NCI-H2196 (cell line): Measurements from ENCODE around the gene ASIC2.

ENCODE experiments used
- DNase-seq: peaks from one replicate; lab custom pipeline; 2025; ENCODE audit not compliant: unreplicated experiment; lab: John Stamatoyannopoulos, UW

Gene ASIC2

DNA sequence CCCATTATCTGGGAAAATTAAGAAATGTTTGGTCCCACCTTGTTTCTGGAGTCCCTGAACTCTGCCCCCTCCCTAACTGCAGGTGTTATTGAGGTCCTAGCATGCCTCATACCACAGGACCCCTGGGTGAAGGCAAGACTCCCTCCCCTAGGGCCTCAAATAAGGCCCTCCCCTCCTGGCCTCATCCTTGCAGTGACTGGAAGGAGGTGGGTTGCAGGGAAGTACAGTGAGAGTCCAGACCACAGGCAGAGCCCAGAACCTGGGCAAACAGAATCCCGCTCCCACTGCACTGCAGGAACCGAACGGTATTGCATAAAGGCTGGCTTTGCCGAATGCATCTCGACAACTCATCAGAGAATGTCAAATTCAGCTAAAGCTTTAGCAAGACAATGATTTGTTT is 126.6 kb downstream of the ASIC2 start:
- no peak for DNase-seq

DNA sequence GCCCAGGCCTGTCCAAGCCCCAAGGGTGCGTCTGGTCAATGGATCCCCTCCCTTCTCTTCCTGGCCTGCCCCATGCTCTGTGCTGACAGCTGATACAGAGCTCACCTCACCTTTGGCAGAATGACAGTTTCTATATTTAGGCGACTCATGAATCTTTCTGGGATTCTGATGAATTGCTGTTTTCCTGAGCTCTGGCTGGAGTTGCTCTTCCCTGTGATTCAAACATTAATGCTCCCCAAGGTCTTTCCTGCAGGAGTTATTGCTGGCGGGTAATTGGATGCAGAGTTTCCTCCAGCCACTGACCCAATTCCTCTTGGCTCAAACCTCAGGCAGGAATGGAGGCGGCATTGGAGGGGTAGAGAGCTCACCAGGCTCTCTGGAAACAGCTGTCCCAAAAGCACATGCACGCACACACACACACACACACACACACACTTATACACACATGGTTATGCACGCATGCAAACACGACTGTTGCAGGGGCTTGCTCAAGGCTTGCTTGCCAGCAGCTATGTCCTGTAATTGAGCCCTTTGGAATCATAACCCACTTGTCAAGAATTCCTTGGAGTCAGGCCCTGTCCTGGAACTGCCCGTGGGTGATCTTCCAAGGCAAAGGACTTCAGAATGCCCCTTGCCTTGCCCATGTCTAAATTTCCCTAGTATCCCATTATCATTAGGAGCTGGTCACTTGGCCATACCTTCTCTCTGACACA is 128.8 kb downstream of the ASIC2 start:
- DNase-seq, result no peak

DNA sequence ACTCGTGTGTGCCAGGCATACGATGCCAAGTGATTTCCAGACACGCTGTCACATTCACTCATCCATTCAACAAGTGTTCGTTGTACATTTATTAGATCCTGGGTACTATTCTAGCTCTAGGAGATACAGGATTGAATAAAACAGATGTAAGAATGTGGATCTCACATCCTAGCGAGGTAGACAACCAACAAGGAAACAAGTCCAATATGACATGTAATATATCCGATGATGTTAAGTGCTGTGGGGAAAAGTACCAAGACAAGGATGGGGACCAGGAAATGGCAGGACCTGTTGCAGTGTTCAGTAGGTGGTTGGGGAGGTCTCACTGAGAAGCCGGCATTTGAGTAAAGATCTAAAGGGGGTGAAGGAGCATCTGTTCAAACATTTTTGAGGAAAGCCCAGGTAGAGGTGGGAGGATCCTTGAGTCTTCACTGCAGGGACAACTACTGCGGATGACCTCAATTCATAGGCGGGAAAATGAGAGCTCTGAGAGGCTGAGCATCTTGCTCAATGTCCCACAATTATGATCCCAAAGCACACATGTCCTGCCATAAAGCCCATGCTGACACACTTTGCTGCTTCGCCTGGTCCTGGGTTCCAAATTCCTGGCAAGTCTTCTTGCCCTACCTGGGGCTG is 129.4 kb downstream of the ASIC2 start:
- no peak for DNase-seq

DNA sequence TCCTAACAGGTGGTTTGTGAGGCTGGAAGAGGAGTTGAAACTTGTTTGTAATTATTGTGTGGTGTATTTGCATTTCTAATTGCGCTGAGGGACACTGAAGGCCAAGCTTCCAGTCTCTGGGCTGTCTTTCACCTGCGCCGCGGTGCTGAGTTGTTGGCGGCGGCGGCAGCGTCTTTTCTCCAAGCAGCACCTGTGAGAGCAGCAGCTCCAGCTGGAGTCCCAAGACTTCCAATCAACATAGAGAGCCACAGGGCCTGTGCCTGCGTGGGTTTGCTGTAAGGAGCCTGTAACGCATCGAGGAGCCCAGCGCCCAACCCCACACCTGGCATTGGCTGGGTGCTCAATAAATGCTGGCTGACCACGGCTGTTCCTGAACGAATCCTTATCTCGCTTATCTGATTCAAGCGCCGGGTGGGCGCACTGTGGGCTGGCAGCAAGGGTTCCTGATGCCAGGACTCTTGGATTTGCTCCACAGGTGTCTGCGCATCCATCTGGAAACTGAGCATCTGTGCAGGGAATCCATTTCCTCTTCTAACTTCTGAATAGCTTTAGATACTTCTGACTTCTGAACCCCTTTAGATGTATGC is 138.1 kb downstream of the ASIC2 start:
- DNase-seq, result no peak

DNA sequence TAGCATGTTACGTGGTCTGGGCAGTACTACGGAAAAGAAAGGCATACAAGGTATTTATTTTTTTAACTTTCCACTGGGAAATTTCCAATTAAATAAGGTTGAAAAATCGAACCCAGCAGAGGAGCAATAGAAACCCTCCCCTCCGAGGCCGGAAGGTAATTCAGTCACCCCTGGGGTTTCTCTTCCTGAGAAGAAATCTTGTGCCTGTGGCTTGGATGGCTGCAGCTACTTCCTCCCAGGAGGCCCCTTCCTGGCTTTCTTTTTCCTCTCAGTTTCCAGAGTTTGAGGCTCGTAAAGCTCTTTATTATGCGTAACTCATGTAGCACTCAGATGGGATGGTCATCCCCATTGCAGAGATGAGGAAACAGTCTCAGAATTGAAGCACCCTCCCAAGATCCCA is 140.3 kb downstream of the ASIC2 start:
- no peak for DNase-seq

DNA sequence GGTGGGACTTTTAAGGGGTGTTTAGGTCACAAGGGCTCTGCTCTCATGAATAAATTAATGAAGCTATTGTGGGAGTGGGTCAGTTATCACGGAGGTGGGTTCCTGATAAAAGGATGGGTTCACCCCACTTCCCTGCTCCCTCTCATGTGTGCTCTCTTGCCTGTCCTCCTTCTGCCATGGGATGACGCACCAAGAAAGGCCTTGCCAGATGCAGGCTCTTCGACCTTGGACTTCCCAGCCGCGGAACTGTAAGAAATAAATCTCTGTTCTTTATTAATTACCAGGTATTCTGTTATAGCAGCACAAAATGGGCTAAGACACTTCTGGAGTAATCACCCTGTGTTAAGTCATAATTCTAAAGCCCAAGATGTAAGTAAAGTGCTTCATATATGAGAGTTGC is 141.5 kb downstream of the ASIC2 start:
- no peak for DNase-seq

DNA sequence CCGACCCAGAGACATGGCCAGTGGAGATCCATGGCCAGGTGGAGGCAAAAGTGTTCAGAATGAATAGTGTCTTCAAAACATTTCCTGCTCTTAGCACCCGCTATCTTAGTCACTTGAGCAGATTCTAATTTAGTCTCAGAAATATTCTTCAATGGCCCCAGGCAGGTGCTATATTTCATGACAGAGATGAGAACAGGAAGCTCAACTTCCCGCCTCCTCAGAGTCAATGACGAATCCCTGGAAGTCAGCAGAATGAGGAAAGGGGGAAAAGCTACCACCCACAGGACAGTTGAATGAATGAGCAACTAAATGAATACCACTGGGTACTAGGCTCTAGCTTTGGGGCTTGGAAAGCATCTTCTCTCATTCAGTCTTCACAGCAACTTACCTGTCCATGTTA is 147.2 kb downstream of the ASIC2 start:
- no peak for DNase-seq

DNA sequence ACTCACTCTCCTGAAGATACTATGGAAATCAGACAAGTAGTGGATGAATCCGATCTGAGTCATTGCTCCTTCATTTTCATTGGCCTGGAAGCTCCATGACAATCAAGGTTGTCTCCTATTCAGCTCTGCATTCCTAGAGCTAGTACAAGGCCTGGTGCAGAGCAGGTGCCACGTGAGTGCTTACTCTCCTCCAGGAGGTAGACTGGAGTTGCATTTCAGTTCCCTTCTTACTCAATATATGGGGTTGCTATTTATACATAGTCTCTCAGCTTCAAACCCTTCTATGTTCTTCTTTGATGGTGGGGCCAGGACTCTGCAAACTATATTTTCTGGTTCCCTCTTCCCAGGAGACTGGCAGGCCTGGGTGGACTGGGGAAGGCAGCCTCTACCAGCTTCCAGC is 148.3 kb downstream of the ASIC2 start:
- DNase-seq, result no peak

DNA sequence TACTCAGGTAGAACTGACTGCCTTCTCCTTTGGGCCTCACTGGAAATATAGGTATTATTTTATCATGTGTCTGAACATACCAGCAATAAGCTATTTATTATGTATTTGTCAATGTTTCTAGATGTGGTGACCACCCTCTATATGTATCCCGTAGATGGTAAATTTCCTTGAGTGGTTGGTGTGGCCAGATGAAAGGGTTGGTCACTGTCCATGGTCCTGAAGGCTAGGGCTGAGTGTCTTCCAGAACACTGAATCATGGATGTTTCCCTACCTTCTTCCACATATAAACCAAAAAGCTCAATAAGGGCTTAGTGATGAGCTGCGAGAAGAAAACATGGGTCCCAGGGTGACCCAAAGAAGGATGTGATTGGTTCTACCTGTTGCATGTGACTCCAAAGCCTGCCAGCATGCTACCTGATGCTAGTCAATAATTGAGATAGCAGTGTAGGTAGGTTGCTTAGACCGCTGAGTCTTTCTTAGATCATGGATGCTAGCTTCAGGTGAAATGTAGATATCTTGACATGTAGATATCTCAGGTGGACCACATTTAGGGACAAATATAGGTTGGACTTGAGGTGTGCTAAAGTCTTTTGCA is 150.3 kb downstream of the ASIC2 start:
- no peak for DNase-seq

DNA sequence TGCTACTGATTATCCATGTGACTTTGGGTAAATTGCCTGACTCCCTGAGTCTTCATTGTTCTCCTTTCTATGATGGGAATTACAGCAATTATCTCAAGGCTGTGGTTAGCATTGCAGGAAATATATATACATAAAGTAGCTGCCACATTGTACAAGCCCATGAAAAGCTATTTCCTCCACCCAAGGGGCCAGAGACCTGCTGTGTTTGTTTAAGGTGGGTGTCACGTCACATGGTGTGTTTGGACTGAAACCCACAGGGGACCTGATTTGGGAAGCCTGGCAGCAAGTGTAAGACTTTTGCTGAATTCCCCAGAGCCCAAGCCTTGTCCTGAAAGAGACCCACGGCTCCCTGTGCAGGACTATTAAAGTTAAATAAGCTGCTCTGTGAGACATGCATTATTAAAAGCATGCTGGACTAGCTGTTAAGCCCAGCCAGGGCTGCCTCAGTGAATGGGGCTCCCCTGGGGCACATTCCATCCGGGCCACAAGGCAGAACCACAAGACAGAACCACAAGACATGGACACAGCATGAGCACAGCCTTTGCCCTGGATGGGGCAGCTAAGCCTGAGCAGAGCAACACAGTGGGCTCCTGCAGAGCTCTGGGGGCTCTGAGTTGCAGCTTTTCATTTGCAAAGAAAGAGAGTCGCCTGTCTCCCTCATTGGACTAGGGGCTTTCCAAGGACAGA is 152.5 kb downstream of the ASIC2 start:
- DNase-seq, result no peak

DNA sequence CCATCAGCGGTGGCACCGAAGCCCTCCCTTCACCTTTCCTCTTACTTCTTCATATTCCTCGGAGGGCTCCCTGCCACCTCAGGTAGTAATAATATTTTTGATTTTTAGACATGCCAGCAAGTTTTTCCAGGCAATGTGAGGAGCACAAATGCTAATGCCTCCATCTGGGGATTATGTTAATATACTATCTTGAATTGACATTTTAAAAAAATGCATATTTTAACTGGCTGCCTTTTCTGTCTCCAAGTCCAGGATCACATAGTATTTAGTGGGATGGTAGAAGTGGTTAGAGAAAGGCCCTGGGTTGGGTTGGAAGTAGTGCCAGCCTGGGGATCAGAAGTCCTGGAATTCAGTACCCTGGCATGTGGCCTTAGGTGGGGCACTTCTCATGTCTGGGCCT is 154.5 kb downstream of the ASIC2 start:
- no peak for DNase-seq

DNA sequence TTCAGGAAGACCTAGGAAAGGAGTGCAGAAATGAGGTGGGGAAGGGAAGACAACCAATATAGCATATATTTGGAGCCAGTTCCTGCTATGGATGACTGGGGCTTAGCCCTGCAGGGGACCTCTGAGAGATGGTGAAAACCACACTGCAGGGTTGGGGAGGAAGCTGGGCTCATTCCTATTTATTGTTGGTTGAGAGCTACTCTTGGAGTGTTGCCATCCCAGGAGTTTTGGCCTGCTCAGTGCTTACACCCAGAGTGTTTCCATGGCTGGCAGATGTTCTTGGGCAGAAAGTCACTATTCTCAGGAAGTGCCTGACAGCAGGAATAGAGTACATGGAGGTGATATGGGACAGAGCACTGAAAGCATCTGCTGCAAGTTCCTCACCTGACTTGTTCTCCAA is 155.7 kb downstream of the ASIC2 start:
- no peak for DNase-seq

DNA sequence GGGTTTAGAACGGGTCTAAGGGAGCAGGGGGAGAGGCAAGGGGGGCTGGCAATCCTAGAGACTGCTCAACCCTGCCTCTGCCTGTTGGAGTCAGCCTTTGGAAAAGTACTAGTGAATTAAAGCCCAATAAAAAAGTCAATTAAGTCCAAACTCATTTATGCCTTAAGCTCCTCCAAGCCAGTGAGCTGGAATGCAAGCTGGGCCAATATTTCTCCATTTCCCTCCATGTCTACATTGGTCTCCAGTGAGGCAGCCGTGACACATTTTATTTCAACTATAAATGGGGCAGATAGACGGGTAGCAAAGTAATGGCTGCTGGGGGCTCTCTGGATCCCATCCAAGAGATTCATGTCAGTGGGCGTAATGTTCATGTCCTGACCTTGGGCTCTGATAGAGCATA is 157.4 kb downstream of the ASIC2 start:
- DNase-seq, result no peak

DNA sequence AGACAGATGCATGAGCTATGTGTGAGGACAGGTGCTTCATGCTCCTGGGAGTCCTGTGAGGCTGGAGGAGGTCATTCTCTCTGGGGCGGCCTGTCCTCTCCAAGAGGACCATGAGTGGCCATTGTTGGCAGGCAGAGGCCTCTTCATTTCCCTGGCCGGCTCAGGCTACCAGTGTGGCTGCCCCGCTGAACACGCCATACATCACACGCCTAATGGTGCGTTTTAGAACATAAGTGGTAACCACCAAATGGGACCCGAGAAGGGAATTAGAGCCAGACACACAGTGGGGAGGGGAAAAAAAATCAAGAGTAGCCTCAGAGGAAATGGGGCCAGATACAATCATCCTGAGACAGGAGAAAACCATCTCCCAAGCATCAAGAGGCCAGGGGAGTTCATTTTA is 161.5 kb downstream of the ASIC2 start:
- peak; percentile 2 for DNase-seq

DNA sequence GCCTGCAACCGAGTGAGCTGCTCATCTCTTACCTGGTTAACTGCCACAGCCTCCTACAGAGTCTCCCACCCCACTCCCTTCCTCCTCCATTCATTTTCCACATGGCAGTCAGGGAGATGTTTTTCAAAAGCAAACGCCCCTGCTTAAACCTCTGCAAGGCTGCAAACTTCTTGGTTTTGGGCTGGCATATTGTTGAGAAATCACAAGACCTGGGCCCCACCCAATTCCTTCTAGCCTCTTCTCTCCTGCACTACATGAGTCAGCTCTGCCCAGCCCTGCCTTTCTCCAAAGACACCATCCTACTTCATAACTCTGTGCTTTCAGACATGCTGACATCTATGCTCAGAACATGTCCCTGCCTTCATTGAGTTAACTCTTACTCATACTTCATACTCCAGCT is 165.4 kb downstream of the ASIC2 start:
- no peak for DNase-seq

DNA sequence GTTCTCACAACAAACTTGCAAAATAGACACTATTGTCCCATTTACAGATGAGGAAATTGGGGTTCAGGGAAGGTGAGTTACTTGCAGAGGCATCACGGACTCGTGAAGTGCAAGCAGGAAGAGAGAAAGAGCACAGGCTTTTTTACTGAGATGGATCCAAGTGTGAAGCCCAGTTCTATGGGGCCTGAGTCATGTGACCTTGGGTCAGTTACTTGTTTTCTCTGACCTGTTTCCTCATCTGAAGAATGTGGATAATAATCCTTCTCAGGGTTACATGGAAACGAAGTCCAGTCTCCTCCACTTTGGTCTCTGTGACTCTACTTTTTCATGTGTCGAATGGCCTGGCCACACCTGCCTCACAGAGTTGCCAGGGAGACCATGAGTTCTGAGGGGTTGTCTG is 167.0 kb downstream of the ASIC2 start:
- no peak for DNase-seq

DNA sequence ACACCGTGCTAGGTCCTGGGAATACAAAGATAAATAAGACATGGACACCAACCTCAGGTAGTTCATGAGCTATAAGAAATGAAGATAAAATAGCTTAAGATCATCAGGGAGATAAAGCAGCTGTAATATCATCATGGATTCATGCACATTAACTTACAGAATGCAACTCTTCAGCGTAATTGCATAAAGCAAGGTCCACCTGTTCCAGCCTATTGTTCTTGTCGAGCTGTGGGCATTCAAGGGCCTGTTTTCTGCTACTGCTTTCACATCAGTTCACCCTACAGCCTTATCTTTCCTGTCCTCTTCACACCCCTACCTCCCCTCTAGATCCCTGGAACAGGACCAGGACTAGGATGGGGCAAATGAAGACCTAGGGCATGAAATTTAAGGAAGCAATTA is 167.5 kb downstream of the ASIC2 start:
- no peak for DNase-seq

DNA sequence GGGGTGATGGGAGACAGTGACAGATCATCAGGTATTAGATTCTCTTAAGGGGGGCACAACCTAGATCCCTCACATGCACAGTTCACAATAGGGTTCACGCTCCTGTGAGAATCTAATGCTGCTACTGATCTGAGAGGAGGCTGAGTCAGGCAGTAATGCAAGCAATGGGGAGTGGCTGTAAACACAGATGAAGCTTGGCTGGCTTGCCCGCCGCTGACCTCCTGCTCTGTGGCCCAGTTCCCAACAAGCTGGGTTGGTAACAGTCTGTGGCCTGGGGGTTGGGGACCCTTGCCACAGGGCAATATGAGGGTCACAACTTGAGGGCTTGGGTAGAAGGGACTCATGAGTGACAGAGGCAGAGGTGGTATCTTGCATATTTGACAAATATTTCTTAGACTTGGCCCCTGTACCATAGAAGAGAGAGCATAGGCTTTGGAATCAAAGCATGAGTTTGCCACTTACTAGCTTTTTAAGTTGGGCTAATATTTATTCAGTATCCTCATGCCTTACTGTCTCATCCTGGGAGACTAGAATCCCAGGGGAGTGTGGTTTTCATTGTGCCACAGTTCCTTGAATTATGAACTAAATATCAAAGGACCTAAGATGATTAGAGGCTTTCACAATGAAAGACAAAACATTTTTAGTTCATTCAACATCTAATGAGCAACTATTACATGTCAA is 168.1 kb downstream of the ASIC2 start:
- DNase-seq, result no peak

DNA sequence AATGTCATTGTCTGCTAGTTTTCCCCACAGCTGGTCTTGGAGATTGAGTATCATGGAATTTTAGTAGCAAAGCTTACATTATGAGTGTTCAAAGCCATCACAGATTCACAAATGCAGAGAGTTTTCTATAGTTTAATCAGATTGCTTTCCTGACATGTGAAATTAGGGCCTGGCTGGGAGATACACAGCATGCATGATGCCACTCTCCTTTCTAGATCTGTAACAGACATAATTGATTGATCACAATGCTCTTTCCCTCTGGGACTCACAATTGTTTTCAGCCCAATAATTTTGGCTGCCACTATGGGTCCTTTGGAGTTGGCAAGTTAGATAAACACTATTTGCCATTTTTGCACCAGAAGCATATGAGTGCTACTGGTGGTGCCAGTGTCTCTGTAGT is 168.9 kb downstream of the ASIC2 start:
- DNase-seq, result no peak

DNA sequence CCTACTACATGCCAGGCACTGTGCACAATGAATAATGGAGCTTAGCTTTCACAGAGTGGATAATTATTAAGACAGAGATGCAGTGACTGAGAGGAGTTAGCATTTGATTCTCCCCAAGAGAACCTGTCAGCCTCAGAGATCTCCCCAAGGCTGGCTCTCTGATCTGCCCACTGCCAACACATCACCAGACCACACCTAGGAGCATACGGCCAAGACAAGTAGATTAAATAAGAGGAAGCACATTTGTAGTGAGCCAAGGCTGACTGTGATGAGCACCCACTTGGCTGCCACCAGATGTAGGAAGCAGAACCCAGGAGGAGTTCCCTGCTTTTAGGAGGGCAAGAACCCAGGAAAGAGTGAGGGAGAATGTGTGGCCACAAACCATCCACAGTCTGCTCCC is 171.3 kb downstream of the ASIC2 start:
- no peak for DNase-seq

DNA sequence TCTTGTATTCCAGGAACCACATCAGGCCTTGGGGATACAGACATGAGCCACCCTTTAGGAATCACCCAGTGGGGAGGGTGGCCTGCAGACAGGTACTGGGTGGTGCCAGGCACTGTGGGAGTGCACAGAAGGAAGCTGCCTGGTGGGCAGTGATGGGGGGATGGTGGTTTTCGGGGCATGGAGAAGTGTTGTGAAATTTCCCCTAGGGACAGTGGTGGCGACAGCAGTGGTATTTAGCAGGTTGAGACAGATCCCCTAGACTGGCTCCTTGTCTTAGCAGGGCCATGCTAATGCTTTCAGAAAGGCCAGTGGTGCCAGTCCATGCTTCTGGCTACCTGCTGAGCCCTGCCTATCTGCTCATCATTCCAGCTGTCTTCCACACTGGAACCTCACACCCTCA is 171.8 kb downstream of the ASIC2 start:
- DNase-seq, result no peak
